HepG2 (cell line): ENCODE results near the gene NTMT1. TPM values are rescaled to one million over a fixed set of nuclear protein-coding genes. Genes with fewer than 3 reads are reported as not detected.

Source experiments
- ATAC-seq: fragments of 200-7000 bp; cut with Tn5 transposase; 3 replicates; pipeline ENCODE4 v1.9.1; 2020; ENCODE audit warnings: mild to moderate bottlenecking, moderate library complexity
- BruUV-seq: library from RNA; stranded (reverse); fragments of 400-500 nt; replicated peaks from 2 replicates; lab custom pipeline; 2021; lab: Mats Ljungman, UMichigan
- CTCF ChIA-PET: fragments of 300-600 bp; formaldehyde crosslinking; extraction: SDS; loops from one replicate; lab custom pipeline; 2021; ENCODE audit warnings: low total read pairs, inconsistent platforms, low intra/inter-chr PET ratio; lab: Yijun Ruan, JAX
- POLR2A ChIA-PET: fragments of 350-600 bp; sonication (Branson Sonifier 250); formaldehyde crosslinking; loops from one replicate; lab custom pipeline; 2020; ENCODE audit warnings: antibody characterized with exemption, inconsistent platforms; lab: Yijun Ruan, JAX
- DNase-seq: peaks from one replicate; pipeline ENCODE4 v3.0.0-alpha.2; 2015; ENCODE audit warnings: low spot score
- FAIRE-seq: peaks from 3 replicates; lab custom pipeline; 2011; peaks lifted over from hg19 to GRCh38; lab: Jason Lieb, UNC
- H2AFZ ChIP-seq: one replicate; pipeline ENCODE4 v1.6.1; 2011; ENCODE audit warnings: low read length, inconsistent platforms
- H3K27ac ChIP-seq: fragments of 300-600 bp; 3 replicates; pipeline ENCODE4 v1.8.0; 2011; ENCODE audit warnings: mixed run types, mild to moderate bottlenecking, mixed read lengths, low read length, inconsistent platforms; ENCODE audit not compliant: insufficient read depth; ENCODE audit errors: extremely low read length
- H3K27me3 ChIP-seq, 2 experiments: fragments of 200-600 bp in 1 of 2; 2 replicates in 1 of 2; 3 replicates in 1 of 2; pipeline versions ENCODE4 v1.6.0 to v1.8.0; 2011; ENCODE audit warnings: low read length in 2 of 2, mild to moderate bottlenecking in 2 of 2, moderate library complexity in 2 of 2, inconsistent platforms in 1 of 2; ENCODE audit not compliant: insufficient read depth in 2 of 2, control insufficient read depth in 1 of 2
- H3K36me3 ChIP-seq, 2 experiments: fragments of 200-600 bp in 1 of 2; replicated peaks in 1 of 2; 2 replicates in 1 of 2; 3 replicates in 1 of 2; pipeline versions ENCODE4 v1.5.1 to v1.8.0; 2011; ENCODE audit warnings: low read length in 2 of 2, inconsistent platforms in 1 of 2; ENCODE audit not compliant: insufficient read depth in 2 of 2, control insufficient read depth in 1 of 2
- H3K4me1 ChIP-seq: 2 replicates; pipeline ENCODE4 v1.5.1; 2012; ENCODE audit warnings: low read length, inconsistent platforms; ENCODE audit not compliant: insufficient read depth
- H3K4me2 ChIP-seq: 2 replicates; pipeline ENCODE4 v1.6.0; 2011; ENCODE audit warnings: low read depth, low read length, inconsistent platforms
- H3K4me3 ChIP-seq, 3 experiments: fragments of 200-600 bp in 1 of 3; sonication (generic), shearing (Covaris generic) in 1 of 3; replicated peaks in 1 of 3; 2 replicates each; pipeline ENCODE4 v1.5.1; 2011 to 2016; ENCODE audit warnings: low read length in 3 of 3, inconsistent platforms in 2 of 3, low read depth in 2 of 3, mild to moderate bottlenecking in 2 of 3, control low read depth in 1 of 3, mixed read lengths in 1 of 3; ENCODE audit not compliant: insufficient read depth in 1 of 3
- H3K79me2 ChIP-seq: one replicate; pipeline ENCODE4 v1.6.1; 2011; ENCODE audit warnings: low read length, inconsistent platforms; ENCODE audit not compliant: insufficient read depth
- H3K9ac ChIP-seq: 2 replicates; pipeline ENCODE4 v1.6.0; 2011; ENCODE audit warnings: mild to moderate bottlenecking, low read depth, low read length, inconsistent platforms; ENCODE audit not compliant: insufficient read depth
- H3K9me3 ChIP-seq: 2 replicates; pipeline ENCODE4 v1.5.1; 2012; ENCODE audit warnings: mild to moderate bottlenecking, low read length
- H4K20me1 ChIP-seq: 2 replicates; pipeline ENCODE4 v1.6.0; 2011; ENCODE audit warnings: inconsistent platforms, mild to moderate bottlenecking, low read length, moderate library complexity; ENCODE audit not compliant: insufficient read depth
- AGO2 ChIP-seq: fragments of 200-400 bp; formaldehyde crosslinking; optimal IDR thresholded peaks from 2 replicates; pipeline ENCODE3; 2017; ENCODE audit warnings: mild to moderate bottlenecking, low read depth, low read length, moderate library complexity
- CENPT ChIP-seq: sonication (generic); formaldehyde crosslinking; IDR thresholded peaks from 2 replicates; pipeline ENCODE4 v1.8.0; 2022; ENCODE audit warnings: low read depth, mild to moderate bottlenecking, moderate library complexity, missing genetic modification reagents
- FOSL2 ChIP-seq: sonication (generic); formaldehyde crosslinking; IDR thresholded peaks from 2 replicates; pipeline ENCODE4 v1.4.0; 2020; ENCODE audit warnings: missing genetic modification reagents
- GATA4 ChIP-seq: sonication (generic); IDR thresholded peaks from 2 replicates; pipeline ENCODE4 v1.6.1; 2016; ENCODE audit warnings: antibody characterized with exemption, low read depth, borderline replicate concordance
- HES4 ChIP-seq: sonication (generic); formaldehyde crosslinking; IDR thresholded peaks from 2 replicates; pipeline ENCODE4 v1.9.0; 2021; ENCODE audit warnings: mild to moderate bottlenecking, missing genetic modification reagents, borderline replicate concordance
- HNRNPLL ChIP-seq: fragments of 200-400 bp; formaldehyde crosslinking; IDR thresholded peaks from 2 replicates; pipeline ENCODE4 v1.6.1; 2017; ENCODE audit warnings: mild to moderate bottlenecking, low read depth, low read length; ENCODE audit not compliant: poor library complexity, severe bottlenecking
- RBFOX2 ChIP-seq: fragments of 200-400 bp; formaldehyde crosslinking; IDR thresholded peaks from 2 replicates; pipeline ENCODE4 v1.6.1; 2017; ENCODE audit warnings: low read depth, mild to moderate bottlenecking, low read length
- ZBTB20 ChIP-seq: sonication (generic); formaldehyde crosslinking; IDR thresholded peaks from 2 replicates; pipeline ENCODE4 v1.8.1; 2023; ENCODE audit warnings: missing genetic modification reagents, low read depth, mild to moderate bottlenecking, borderline replicate concordance
- ZBTB3 ChIP-seq: sonication (generic); formaldehyde crosslinking; IDR thresholded peaks from 2 replicates; pipeline ENCODE4 v1.4.0; 2020; ENCODE audit warnings: low read depth, mild to moderate bottlenecking, moderate library complexity, missing genetic modification reagents, borderline replicate concordance
- ZMYM3 ChIP-seq: sonication (generic); formaldehyde crosslinking; IDR thresholded peaks from 2 replicates; pipeline ENCODE4 v1.5.1; 2020; ENCODE audit warnings: mild to moderate bottlenecking, missing genetic modification reagents
- ZSCAN12 ChIP-seq: sonication (generic); formaldehyde crosslinking; IDR thresholded peaks from 2 replicates; pipeline ENCODE4 v1.9.0; 2021; ENCODE audit warnings: mild to moderate bottlenecking, missing genetic modification reagents
- ZZZ3 ChIP-seq: sonication (generic); formaldehyde crosslinking; IDR thresholded peaks from 2 replicates; pipeline ENCODE4 v1.4.0; 2020; ENCODE audit warnings: missing genetic modification reagents, mild to moderate bottlenecking, borderline replicate concordance
- WGBS: methylation state at CpG from one replicate; pipeline ENCODE4 v1.1.6; 2017; ENCODE audit warnings: low lambda C conversion rate; 5-methylcytosine and 5-hydroxymethylcytosine counted together
- in situ Hi-C: cut with HindIII; loops from 2 replicates; pipeline ENCODE4 v1.10.0; 2017; ENCODE audit warnings: low pct_unique_long_range_greater_than_20kb; ENCODE audit not compliant: extremely low pct_ligation_motif_present
- intact Hi-C: fragments of 100-400 bp; cut with micrococcal nuclease; formaldehyde crosslinking; loops from one replicate; pipeline ENCODE4 v1.10.0; 2022; ENCODE audit not compliant: unreplicated experiment
- polyA plus RNA-seq, 8 experiments: library from polyadenylated mRNA; depleted of rRNA in 3 of 8; stranded (reverse) in 7 of 8; unstranded in 1 of 8; fragments of >200 nt; fragmentation: Illumina TruSeq in 4 of 8; extraction: Trizol in 4 of 8; gene quantifications; 2 replicates each; pipeline versions ENCODE4 v1.2.1 to v1.2.3, GENCODE V29; 2011 to 2016; ENCODE audit warnings: low read depth in 4 of 8, missing spikeins in 1 of 8, mixed read lengths in 1 of 8; ENCODE audit not compliant: insufficient read depth in 1 of 8
- total RNA-seq, 5 experiments: library from RNA; depleted of rRNA; stranded (reverse); fragments of >200 nt; fragmentation: Illumina TruSeq; extraction: Trizol; gene quantifications; 2 replicates each; pipeline ENCODE4 v1.2.3, GENCODE V29; 2016; ENCODE audit warnings: low read depth in 1 of 5
- TF ChIP-seq, protein P1 (sequence below): sonication (generic); formaldehyde crosslinking; IDR thresholded peaks from 2 replicates; pipeline ENCODE4 v1.8.1; 2023; ENCODE audit warnings: missing genetic modification reagents, mild to moderate bottlenecking, borderline replicate concordance

NTMT1 gene
- total and polyA plus RNA-seq, 2 of the 13 experiments (the other 11 are each of a cell fraction or from before 2014, with no cell fraction given), result 49.1 to 53.8 TPM

DNA sequence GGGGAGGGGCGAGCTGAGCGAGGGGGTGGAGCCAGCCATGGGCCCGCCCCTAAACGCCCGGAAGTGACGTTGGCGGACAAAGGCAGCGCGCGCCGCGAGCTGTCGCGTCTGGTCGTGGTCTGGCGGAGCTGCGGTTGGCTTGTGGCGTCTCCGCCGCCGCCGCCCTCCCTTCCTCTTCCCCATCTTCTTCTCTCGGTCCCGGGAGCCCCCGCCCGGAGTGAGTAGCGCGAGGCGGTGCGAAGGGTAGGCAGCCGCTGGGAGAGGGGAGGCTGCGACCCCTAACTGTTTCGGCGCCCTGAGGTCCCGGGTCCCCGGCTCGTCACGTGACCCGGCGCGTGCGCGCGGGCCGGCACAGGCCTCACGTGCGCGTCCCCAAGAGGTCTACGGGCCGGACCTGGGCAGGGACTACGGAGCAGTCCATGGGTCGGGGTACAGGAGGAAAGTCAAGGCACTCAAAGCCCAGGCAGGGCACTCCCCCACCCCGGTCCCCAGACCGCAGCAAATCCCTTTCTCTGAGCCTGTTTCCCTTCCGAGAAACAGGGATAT is at the start of gene NTMT1 (continued):
- TF ChIP-seq ZBTB20 (CRISPR knock-in tag) (no peak), FOSL2 (peak; percentile 46; the same call in 1 of the 2 replicates), GATA4 (peak; percentile 70; the same call in 1 of the 2 replicates), ZSCAN12 (CRISPR knock-in tag) (no peak), HES4 (peak; percentile 85; the same call in 1 of the 2 replicates), ZBTB3 (CRISPR knock-in tag) (no peak), CENPT (CRISPR knock-in tag) (no peak), ZZZ3 (no peak)
- TF ChIP-seq, protein P1, sequence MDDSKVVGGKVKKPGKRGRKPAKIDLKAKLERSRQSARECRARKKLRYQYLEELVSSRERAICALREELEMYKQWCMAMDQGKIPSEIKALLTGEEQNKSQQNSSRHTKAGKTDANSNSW, result no peak

DNA sequence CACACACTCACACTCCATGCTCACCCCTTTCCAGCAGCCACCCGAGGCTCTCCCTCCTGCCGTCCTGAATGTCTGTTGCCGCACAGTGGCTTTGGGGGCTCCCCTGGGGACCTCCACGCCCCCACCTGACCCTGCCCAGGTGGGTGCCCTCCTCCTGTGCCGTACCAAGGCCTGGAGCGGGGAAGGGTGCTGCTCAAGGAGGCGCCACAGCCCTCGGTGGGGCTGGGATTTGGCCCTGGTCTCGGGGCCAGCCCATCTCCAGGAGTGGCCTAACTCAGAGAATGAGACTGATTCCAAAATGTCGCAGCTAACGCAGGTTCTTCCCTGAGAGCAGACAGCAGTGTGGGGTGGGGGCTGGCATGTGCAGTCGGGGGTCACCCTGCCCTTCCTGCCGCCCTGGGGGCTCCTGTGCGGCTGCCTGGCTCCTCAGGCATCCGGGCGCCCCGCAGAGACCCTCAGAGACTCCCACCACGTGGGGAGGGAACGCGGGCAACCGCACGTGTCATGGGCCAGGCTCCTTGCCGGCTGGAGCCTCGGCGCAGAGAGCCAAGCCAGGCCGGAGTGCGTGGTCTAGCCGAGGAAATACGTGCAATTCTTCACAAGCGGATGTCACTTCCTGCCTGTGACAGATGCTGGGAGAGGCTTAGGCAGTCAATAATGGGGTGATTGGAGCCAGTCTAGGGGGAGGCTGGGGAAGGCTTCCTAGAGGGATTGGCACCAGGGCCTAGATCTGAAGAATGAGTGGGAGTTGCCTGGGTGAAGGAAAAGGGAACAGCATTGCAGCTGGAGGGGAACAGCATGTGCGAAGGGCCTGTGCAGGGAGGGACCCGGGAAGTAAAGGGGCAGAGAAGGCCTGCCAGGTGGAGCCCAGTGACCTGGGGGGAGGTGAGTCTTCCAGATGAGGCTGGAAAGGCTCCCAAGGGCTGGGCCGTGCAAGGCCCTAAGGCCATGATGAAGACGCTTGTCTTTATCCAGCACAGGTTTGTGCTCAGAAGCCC is 49.1 kb upstream of the NTMT1 start:
- peaks cover 9% of the 10 kb centered on the region for H3K79me2 ChIP-seq
- WGBS, result 87% methylated on average over 21 of the region's 34 CpGs
- no peak overlapping the region for H3K4me2 ChIP-seq
- DNase-seq (no peak), ATAC-seq (no peak), FAIRE-seq (no peak)
- no peaks in the 10 kb centered on the region for H3K36me3 ChIP-seq
- CTCF ChIA-PET, result no interaction called here
- peaks cover 62% of the 10 kb centered on the region for H3K4me1 ChIP-seq
- no peaks in the 10 kb centered on the region for H4K20me1 ChIP-seq
- no TSS peak for BruUV-seq
- H3K9ac ChIP-seq, result no peak overlapping the region
- H3K4me3 ChIP-seq, result no peak overlapping the region
- in situ Hi-C loops, result no loop called here
- H3K27ac ChIP-seq, result no peak overlapping the region
- H2AFZ ChIP-seq, result no peak overlapping the region
- intact Hi-C loops, result no loop called here
- 0 out of 2 replicates have a peak, but pooled peaks have one; percentile 48 for TF ChIP-seq ZMYM3 (CRISPR knock-in tag)
- TF ChIP-seq AGO2, result peak; percentile 43
- TF ChIP-seq RBFOX2, result no peak
- peak; percentile 58 for TF ChIP-seq HNRNPLL
- peaks cover 7% of the 10 kb centered on the region; the same call in 1 of the 2 replicates for H3K9me3 ChIP-seq
- POLR2A ChIA-PET, result no interaction called here
- H3K27me3 ChIP-seq, result no peaks in the 10 kb centered on the region; a peak in 1 of 5 replicates
